Hematopoietic multipotent progenitor cell (in vitro differentiated cells): Measurements from ENCODE around the gene UEVLD. TPM values are rescaled to one million over a fixed set of nuclear protein-coding genes. Genes with fewer than 3 reads are reported as not detected.
A peak's percentile ranks its signal among the peaks of the same experiment; 100 is the strongest.

Source experiments
- DNase-seq, 3 donors: peaks; one replicate each; pipeline ENCODE4 v3.0.0-alpha.2; 2011 to 2015; ENCODE audit warnings: low read depth in 2 of 3, low spot score in 2 of 3
- total RNA-seq: library from RNA; depleted of rRNA; stranded (reverse); fragments of >200 nt; gene quantifications from one replicate; pipeline ENCODE4 v1.2.3, GENCODE V29; 2012

The UEVLD gene
- total RNA-seq, 1 donor: 3.5 TPM

DNA sequence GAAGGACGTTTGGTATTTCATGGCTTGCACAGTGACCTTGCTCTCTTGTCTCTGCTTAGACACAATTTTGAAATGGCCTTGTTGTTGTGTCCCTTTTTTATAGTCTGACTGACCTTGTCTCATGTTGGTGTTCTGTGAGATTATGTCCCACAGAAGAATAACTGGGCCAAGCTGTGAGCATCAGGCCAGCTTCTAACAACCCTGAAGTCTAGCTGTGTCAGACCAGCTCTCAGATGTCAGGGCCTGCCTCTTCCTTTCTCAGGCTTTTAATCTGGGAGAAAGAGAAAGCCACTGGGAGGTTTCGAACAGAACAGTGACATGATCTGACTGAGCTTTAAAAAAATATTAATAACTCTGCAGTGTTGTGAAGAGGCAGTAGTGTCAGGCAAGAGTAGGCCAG is 2.0 kb upstream of the UEVLD start:
- no peak for DNase-seq

DNA sequence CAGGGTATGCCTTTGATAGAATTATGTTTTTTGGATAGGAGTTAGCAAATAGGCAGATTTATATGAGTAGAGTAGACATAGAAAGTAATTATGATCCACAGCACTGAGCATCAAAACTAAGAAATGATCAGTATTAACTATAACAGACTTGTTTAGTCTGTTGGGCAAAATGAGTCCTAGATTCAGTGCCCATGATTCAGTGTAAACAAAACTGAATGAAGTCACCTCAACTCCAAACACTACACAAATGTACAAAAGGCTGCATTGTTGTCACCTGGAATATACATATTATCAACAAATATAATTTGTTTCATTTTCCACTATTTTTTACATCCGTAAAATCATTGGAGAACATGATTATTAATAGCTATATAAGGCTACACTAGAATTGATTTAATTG is 6.7 kb downstream of the UEVLD start:
- no peak for DNase-seq

DNA sequence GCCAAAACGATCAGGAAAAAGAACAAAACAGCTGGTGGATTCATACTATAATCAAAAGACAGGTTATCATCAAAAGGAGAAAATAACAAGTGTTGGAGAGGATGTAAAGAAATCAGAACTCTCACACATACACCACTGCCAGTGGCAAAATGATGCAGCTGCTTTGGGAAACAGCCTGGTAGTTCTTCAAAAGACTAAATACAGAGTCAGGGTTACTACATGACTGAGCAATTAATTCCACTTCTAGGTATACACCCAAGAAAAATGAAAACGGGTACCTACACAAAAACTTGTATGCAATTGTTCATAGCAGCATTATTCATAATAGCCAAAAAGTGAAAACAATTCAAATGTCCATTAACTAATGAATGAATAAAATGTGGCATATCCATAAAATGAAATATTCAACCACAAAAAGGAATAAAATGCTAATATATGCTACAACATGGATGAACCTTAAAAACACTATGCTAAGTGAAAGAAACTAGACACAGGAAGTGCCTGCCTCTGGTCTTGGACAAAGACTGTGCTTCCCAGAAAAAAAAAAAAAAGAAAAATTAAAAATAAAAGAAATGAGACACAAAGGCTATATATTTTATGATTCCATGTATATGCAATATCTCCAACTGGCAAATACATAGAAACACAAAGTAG is 8.3 kb downstream of the UEVLD start:
- no peak for DNase-seq

DNA sequence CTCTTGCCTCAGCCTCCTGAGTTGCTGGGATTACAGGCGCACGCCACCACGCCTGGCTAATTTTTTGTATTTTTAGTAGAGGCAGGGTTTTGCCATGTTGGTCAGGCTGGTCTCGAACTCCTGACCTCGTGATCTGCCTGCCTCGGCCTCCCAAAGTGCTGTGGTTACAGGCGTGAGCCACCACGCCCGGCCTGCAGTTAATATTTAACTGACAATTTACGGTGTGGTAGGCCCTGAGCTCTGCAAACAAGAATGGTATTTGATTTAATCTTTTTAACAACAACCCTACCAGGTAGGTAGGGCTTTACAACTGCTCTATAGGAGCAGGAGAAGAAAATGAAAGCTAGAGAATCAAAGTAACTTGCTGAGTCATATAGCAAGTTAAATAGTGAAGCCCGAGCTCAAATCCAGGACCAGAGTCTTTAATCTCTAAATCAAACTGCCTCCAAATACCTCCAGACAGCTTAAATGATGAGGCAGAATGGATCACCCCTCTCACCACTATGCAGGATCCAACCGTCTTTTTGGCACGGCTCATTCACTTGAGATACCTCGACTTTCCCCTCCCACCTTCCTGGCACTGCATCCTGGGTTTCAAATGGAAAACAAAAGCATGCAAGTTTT is 9.4 kb downstream of the UEVLD start:
- DNase-seq: peak in 2 of 3 donors; percentile 3 to 36

DNA sequence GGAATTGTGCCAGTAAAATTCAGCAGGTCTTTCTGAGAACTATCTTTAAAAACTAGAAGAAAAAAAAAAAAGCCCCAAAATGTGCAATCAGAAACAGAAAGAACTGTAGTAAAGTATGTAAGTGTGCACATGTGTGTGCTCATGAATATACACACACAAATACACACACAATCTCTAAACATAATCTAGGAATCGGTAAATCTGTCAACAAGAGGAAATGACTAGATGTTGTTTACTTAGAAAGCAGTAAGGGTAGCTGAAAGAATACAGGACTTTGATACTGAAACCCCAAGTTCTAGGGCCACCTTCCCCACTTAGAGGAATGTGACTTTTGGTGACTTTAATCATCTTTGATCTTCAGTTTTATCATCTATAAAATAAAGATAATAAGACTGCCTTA is 13.2 kb downstream of the UEVLD start:
- DNase-seq: no peak

DNA sequence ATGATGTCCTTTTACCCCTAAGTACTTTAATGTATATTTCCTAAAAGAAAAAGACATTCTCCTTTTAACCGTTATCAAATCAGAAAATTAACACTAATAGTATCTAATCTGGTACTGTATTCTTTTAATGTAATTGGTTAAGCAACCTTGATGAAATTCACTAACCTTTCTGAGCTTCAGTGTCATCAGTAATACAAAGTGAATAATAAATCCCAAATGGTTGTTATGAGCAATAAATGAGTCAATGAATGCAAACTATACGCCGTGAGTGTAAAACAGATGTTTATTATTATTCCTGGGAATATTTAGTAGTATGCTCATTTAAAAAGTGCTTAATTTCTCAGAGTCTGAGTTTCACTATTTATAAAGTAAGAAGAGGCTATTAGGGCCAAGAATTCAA is 21.5 kb downstream of the UEVLD start:
- no peak for DNase-seq

DNA sequence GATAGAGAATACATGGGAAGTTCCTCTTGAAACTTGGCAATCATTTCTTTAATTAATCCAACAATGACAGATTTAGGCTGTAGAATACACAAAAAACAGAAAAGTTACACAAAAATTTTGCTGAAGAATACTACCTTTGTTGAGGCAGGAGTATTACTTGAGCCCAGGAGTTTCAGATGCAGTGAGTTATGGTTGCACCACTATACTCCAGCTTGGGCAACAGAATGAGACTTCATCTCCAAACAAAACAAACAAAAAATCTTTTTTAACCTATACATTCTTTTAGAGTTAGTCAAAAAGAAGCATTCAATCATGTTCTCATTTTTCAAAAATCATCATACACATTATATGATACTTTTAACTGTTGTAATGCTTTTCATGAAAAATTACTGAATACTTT is 22.1 kb downstream of the UEVLD start:
- DNase-seq: no peak

DNA sequence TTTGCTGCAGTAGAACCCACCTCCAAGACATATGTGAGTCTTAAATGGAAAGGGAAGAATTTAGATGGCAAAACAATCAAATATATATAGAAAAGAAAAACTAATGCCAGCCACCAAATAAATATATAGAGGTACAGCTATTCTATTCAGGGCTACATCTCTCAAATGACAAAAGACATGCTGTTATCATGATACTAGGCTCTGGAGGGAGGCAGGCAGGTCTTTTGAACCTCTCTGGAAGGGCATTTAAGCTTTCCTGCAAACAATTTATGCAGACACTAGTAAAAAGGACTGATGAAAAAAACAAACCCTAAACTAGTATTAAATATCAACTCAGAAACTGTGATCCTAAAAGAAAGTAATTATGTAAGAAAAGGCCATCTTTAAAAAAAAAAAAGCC is 24.4 kb downstream of the UEVLD start:
- DNase-seq: no peak

DNA sequence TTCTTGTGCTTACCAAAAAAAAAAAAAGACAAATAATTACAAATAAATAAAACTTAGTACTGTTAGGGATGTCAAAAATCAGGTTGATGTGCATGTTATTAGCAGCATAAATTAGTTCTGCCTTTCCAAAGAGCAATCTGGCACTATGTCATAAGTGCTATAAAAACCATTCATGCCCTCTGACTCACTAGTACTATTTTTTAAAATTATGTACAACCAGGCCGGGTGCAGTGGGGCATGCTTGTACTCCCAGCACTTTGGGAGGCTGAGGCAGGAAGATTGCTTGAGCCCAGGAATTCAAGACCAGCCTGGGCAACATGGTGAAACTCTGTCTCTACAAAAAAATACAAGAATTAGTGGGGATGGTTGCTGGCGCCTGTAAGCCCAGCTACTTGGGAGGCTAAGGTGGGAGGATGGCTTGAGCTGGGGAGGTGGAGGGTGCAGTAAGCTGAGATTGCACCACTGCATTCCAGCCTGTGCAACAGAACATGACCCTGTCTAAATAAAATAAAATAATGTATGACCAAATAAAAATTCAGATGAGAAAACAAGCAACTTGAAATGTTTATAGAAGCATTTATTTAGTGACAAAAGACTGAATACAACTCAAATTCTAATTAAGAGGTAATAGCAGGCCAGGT is 25.3 kb downstream of the UEVLD start:
- DNase-seq: no peak

DNA sequence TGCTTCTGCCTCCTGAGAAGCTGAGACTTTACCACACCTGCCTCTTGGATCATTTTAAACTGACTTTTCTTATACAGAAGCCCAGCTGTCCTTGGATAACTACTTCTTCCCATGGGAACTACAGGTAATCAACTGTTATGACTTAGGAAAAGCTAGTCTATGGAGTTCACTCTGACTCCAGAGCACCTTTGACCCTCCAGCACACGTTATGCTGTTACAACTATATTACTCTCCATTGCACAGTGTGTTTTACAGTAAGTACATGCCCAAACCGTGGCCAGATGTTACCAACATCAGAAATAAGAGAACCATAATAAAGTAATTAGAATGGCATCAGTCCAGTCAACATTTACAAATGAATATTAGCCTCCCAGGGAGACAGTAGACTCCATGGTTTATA is 40.5 kb downstream of the UEVLD start:
- no peak for DNase-seq

DNA sequence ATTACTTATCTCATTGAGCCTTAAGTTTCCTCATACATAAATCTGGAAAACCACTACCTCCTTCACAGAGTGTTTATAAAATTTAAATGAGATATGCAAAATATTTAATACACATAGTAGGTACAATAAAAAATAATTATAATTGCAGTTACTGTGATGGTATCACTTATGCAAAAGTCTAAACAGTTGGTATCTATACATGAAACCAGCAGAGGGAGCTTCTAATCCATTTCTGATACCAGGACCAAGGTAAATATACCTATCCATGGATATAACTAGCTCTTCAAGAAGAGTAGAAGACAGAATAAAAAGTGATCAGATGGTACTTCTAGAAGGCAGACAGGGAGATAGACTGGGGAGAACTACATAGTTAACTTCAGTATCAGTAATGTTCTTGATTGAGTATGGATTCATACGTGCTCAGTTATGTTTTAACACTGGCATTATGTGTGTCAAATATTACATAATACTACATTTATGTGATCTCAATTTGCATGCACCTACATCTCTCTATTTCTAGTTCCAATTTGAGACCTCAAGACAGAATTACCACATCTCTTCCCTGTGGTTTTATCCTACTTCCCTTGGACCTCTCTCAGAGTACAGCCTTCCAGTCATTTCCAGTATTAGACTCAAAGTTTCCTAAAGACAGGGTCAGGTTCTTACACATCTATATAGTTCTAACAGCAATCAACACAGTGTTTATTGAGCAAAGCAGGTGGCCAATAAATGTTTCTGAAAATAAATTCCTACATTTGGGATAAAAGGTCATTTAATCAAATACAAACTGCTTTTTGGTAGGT is 48.1 kb downstream of the UEVLD start:
- DNase-seq: peak in 2 of 3 donors; percentile 28 to 51

DNA sequence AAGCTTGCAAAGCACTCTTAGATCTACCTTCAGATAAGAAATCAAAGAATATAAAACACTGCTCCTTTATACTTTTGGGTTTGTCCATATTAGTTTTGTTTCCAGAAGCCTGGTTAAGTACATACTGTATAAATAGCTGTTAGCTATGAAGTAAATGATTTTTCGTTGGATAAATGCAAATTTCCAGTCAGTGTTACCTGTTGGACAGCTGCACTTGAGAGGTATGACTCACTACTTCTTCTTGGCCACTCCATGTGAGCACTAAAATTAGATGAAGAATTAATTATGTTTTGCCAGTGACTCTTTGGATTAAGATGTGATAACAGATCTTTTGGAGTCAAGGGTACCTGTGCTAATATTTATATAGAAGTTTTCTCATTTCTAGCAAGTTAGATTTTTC is 52.3 kb downstream of the UEVLD start:
- DNase-seq: no peak

DNA sequence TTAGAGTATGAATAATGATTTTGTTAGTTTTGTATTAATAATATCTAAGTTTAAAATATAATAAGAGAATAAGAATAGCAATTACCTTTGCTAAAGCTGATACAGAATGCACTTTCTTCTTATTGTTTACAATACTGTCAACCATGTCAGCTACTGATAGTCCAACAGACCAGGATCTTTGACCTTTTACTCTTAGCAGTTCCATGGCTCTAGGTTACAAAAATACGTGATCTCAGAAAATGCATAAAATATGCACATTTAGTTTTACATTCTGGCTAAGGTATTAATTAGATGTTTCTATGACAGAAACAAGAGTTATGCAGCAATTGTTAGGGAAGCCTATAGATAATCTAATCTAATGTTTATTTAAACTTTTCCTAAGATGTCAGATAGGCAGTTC is 54.3 kb downstream of the UEVLD start:
- no peak for DNase-seq

DNA sequence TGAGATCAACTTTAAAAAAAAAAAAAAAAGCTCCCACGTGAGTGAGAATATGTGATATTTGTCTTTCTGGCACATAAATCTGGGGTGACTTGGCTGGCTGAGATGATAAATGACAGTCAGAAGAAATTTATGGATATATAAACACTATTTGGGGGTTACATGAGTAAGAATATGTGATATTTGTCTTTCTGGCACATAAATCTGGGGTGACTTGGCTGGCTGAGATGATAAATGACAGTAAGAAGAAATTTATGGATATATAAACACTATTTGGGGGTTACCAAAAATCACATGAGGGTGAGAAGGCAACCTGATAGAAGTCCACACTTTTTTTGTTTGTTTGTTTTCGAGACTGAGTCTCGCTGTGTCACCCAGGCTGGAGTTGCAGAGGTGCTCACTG is 55.2 kb downstream of the UEVLD start:
- DNase-seq: no peak

DNA sequence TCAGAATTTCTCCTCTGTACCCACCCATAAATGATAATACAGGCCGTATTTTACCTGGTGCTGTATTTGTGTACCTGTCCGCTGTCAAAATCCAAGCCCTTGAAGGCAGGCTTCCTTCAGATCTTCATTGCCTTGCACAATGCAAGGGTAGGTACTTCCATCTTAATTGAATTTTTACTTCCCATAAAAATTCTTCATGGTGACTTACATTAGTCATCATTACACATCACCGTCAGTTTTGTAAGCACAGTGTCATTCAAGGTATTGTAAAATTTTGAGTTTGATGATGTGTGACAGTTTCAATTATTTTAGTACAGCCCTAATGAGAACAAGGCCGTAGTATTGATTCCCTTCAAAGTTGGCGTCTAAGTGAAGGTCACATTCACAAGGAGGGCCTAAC is 61.0 kb downstream of the UEVLD start:
- peak in 2 of 3 donors; percentile 31 to 32 for DNase-seq

DNA sequence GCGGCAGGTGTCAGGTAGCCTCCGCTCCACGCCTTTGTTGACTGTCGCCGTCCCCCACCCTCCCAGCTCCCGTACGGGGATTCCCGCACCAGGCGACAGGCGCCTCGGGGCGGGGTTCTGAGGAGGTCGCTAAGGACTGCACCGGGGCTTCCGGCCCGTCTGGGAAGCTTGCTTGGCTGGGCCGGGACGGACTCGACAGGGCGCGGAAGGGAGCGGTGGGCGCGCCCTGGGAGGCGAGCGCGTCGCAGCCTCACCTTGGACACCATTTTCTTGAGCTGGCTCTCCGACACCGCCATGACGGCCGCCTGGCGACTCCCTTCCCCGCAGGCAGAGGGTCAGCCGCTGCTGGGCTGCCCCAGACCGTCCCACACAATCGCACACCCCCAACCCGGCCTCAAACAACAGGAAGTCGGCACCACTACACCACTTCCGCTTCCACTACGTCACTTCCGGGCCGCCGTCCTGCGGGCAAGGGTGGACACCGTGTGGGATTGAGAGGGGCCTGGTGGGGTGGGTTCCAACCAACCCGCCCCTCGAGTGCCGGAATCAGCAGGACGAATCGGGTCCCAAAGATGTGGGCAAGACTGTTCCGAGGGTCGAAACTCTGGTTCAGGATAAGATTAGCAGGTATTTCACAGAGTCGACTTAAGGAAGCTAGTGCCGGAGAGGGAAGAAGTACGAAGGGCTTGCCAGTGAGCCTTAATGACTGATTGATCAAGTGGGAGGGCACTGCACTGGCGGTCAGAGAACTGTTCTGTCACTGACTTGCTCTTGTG is 61.8 kb downstream of the UEVLD start, which contains the start of gene TSG101:
TSS of gene TSG101 (minus strand) at position 422 of the 776 bp plus-strand sequence. CDS start at position 296, 126 bp downstream.
- DNase-seq: peak; percentile 92 to 97 (median 96)

DNA sequence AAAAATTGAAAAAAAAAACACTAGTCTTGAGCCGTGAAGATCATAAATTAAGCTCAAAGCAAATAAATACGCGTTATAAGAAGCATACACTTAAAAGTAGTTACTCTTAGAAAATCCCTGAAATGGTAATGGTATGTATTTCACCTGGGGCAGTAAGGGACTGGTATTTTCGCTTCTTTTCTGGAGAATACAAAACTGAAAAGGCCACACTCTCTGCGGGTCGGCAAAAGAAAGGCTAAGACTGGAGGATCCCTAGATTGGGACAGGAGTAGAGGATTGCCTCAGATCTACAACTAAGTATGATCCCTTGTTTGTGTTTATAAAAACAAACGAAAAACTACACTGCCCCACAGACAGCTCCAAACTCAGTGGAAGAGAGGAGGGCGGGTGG is 62.4 kb downstream of the UEVLD start:
- DNase-seq: no peak

DNA sequence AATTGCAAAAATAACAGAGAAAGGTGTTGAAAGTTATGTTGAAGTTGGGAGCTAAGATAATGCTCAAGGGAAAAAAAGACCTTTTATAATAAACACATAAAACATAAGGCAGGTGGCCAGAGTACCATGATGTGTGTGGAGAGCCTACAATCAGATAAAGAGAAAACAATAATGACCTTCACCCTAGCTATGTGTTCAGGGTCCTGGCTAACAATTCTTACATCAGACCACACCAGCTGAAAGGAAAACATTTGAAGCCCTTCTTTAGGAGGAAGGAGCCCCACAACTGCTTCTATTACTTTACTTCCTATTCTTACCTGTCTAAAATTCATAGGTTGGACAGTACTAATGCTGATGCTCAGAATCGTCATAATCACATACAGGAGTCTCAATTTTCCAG is 64.3 kb downstream of the UEVLD start:
- no peak for DNase-seq

DNA sequence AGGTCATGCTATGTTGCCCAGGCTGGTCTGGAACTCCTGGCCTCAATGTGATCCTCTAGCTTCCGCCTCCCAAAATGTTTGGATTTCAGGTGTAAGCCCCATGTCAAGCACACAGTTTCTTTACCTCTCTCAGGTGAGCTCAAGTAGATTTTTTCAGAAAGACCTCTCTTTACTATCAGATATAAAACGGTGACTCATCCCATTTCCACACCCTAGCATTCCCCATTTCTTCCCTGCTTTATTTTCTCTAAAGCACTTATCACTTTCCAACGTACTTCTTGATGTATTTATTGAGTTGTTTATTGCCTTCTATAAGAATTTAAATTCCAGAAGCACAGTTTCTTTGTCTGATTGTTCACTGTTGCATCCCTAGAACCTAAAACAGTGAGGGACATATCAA is 65.5 kb downstream of the UEVLD start:
- no peak for DNase-seq

DNA sequence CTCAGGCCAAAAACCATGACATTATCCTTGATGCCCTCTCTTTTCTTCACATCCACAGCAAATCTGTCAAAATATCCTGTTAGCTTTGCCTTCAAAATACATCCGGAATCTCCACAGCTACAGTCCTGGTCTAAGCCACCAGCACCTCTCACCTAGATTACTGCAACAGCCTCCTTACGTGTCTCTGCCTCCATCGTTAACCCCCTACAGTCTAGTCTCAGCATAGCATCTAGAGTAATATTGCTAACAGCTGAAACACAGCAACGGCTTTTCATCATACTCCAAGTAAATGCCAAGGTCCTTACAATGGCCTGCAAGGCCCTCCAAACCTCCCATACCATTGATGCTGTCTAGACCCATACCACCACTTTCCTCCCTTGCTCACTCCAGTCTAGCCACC is 66.1 kb downstream of the UEVLD start:
- peak in 2 of 3 donors; percentile 11 to 26 for DNase-seq

DNA sequence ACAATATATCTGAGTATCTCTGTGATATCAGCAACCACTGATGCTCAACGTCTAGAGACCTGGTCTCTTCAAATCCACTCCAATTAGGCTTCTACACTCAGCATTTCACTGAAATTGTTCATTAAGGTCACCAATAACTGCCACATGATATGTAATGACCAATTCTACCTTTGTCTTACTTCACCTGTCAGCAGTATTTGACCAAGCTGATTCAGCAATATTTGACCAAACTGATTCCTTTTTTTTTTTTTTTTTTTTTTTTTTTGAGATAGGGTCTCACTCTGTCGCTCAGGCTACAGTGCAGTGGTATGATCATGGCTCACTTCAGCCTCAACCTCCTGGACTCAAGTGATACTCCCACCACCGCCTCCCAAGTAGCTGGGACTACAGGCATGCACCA is 67.4 kb downstream of the UEVLD start:
- DNase-seq: no peak
